OCI-LY1 (cell line): ENCODE data around the gene AZU1.

Experiments
- H2AFZ ChIP-seq: fragments of 200-600 bp; sonication (generic), shearing (Covaris generic); 2 replicates; pipeline ENCODE4 v1.6.0; 2014; ENCODE audit warnings: antibody characterized with exemption, mild to moderate bottlenecking, low read length
- H3F3A ChIP-seq: fragments of 200-600 bp; sonication (generic), shearing (Covaris generic); 2 replicates; pipeline ENCODE4 v1.6.0; 2014; ENCODE audit warnings: mild to moderate bottlenecking, antibody characterized with exemption, low read length, moderate library complexity; ENCODE audit not compliant: insufficient read depth
- H3K27ac ChIP-seq: fragments of 200-600 bp; sonication (generic); 2 replicates; pipeline ENCODE4 v1.5.1; 2014; ENCODE audit warnings: low read length, mixed run types, mild to moderate bottlenecking, low read depth; ENCODE audit not compliant: poor library complexity, severe bottlenecking
- H3K27me3 ChIP-seq: fragments of 200-600 bp; sonication (generic); 2 replicates; pipeline ENCODE4 v1.6.0; 2014; ENCODE audit warnings: antibody characterized with exemption, mild to moderate bottlenecking, low read length, moderate library complexity; ENCODE audit not compliant: insufficient read depth
- H3K36me3 ChIP-seq: fragments of 200-600 bp; sonication (generic); 2 replicates; pipeline ENCODE4 v1.6.1; 2014; ENCODE audit warnings: mild to moderate bottlenecking, antibody characterized with exemption, low read length, moderate library complexity, mixed read lengths; ENCODE audit not compliant: insufficient read depth
- H3K4me1 ChIP-seq: fragments of 200-600 bp; sonication (generic); 2 replicates; pipeline ENCODE4 v1.5.1; 2014; ENCODE audit warnings: mild to moderate bottlenecking, low read length, moderate library complexity; ENCODE audit not compliant: insufficient read depth, severe bottlenecking
- H3K4me2 ChIP-seq: fragments of 200-600 bp; sonication (generic), shearing (Covaris generic); 2 replicates; pipeline ENCODE4 v1.6.1; 2014; ENCODE audit warnings: low read length
- H3K4me3 ChIP-seq: fragments of 200-600 bp; sonication (generic); 2 replicates; pipeline ENCODE4 v1.5.1; 2014; ENCODE audit warnings: low read length, low read depth, mild to moderate bottlenecking, mixed read lengths; ENCODE audit not compliant: poor library complexity, severe bottlenecking
- H3K79me2 ChIP-seq: fragments of 200-600 bp; shearing (Covaris generic); 2 replicates; pipeline ENCODE4 v1.6.1; 2016; ENCODE audit warnings: mixed run types, low read length, mixed read lengths; ENCODE audit not compliant: insufficient read depth
- H3K9ac ChIP-seq: fragments of 200-600 bp; sonication (generic), shearing (Covaris generic); 2 replicates; pipeline ENCODE4 v1.6.1; 2014; ENCODE audit warnings: mild to moderate bottlenecking, low read length, mixed read lengths
- H3K9me2 ChIP-seq: fragments of 200-600 bp; sonication (generic), shearing (Covaris generic); 2 replicates; pipeline ENCODE4 v1.6.1; 2014; ENCODE audit warnings: low read depth, mild to moderate bottlenecking, low read length, mixed read lengths
- H3K9me3 ChIP-seq: fragments of 200-600 bp; shearing (Covaris generic); 2 replicates; pipeline ENCODE4 v1.6.1; 2014; ENCODE audit warnings: low read length, mixed read lengths
- H4K20me1 ChIP-seq: fragments of 200-600 bp; sonication (generic), shearing (Covaris generic); 2 replicates; pipeline ENCODE4 v1.6.0; 2016; ENCODE audit warnings: mild to moderate bottlenecking, low read length; ENCODE audit not compliant: insufficient read depth
- CTCF ChIP-seq: fragments of 200-600 bp; sonication (generic), shearing (Covaris generic); IDR thresholded peaks from 2 replicates; pipeline ENCODE4 v1.5.1; 2017; ENCODE audit warnings: mild to moderate bottlenecking, antibody characterized with exemption, low read length, moderate library complexity, mixed read lengths
- EZH2 ChIP-seq: fragments of 200-600 bp; sonication (generic), shearing (Covaris generic); IDR thresholded peaks from 2 replicates; pipeline ENCODE4 v1.8.0; 2017; ENCODE audit warnings: borderline replicate concordance, mixed run types, mild to moderate bottlenecking, antibody characterized with exemption, low read length, moderate library complexity, mixed read lengths

The AZU1 gene

DNA sequence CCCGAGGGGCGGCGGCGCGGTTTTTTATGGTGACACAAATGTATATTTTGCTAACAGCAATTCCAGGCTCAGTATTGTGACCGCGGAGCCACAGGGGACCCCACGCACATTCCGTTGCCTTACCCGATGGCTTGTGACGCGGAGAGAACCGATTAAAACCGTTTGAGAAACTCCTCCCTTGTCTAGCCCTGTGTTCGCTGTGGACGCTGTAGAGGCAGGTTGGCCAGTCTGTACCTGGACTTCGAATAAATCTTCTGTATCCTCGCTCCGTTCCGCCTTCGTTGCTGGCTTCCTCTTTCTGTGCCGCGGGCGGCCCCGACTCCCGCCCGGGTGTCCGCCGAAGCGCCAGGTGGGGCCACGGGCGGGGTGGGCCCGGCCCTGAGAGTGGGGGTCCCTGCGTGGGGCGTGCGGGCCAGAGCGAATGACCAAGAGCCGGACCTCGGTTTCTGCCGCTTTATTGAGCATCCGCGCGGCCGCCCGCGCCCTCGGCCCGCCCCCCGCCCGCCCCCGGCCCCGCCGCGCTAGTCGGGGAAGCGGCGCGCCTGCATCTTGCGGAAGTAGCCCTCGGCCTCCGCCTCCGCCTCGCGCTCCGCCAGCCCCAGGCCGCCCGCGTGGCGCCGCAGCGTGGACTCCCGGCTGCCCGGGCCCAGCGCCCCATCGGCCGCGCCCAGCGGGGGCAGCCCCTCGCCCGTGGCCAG, 15.4 kb upstream of the AZU1 start:
- H3K4me1 ChIP-seq: no peaks in the 10 kb centered on the region
- no peaks in the 10 kb centered on the region for H3K79me2 ChIP-seq
- no peaks in the 10 kb centered on the region for H3K9me3 ChIP-seq
- H3F3A ChIP-seq: peaks cover 3% of the 10 kb centered on the region; the same call in 1 of the 2 replicates
- TF ChIP-seq EZH2 (no peak), CTCF (no peak)
- H3K27me3 ChIP-seq: no peaks in the 10 kb centered on the region
- no peak overlapping the region for H3K4me2 ChIP-seq
- no peaks in the 10 kb centered on the region for H4K20me1 ChIP-seq
- H3K9ac ChIP-seq: no peak overlapping the region
- peaks cover 62% of the 10 kb centered on the region for H3K36me3 ChIP-seq
- no peaks in the 10 kb centered on the region for H3K9me2 ChIP-seq
- H2AFZ ChIP-seq: no peak overlapping the region
- no peak overlapping the region for H3K4me3 ChIP-seq
- H3K27ac ChIP-seq: no peak overlapping the region

DNA sequence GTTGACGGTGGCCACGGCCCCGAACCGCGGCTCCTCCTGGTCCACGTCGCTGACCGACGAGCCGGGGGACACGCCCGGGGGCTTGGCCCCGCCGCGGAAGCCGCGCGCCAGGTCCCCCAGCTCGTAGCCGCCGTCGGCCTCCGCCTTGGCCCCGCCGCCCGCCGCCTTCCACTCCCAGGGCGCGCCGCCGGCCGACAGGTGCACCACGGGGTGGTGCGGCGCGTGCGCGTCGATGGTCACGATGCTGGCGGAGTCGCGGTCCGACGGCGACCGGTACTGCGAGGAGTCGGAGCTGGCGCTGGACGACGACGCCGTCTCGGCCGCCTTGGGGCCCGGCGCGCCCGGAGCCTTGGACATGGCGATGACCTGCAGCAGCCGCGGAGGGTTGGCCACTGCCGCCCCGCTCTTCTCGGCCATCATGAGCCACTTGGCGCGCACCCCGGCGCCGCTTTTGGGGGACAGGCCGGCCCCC, 14.9 kb upstream of the AZU1 start:
- Histone ChIP-seq H3K4me3 (no peak overlapping the region), H3K27ac (no peak overlapping the region), H3K27me3 (no peaks in the 10 kb centered on the region), H2AFZ (no peak overlapping the region), H3K9me3 (no peaks in the 10 kb centered on the region), H3F3A (peaks cover 3% of the 10 kb centered on the region; the same call in 1 of the 2 replicates), H3K4me2 (no peak overlapping the region), H3K9ac (no peak overlapping the region), H3K4me1 (no peaks in the 10 kb centered on the region), H3K36me3 (peaks cover 56% of the 10 kb centered on the region), H4K20me1 (no peaks in the 10 kb centered on the region), H3K9me2 (no peaks in the 10 kb centered on the region), H3K79me2 (no peaks in the 10 kb centered on the region)
- TF ChIP-seq CTCF: no peak
- no peak for TF ChIP-seq EZH2

DNA sequence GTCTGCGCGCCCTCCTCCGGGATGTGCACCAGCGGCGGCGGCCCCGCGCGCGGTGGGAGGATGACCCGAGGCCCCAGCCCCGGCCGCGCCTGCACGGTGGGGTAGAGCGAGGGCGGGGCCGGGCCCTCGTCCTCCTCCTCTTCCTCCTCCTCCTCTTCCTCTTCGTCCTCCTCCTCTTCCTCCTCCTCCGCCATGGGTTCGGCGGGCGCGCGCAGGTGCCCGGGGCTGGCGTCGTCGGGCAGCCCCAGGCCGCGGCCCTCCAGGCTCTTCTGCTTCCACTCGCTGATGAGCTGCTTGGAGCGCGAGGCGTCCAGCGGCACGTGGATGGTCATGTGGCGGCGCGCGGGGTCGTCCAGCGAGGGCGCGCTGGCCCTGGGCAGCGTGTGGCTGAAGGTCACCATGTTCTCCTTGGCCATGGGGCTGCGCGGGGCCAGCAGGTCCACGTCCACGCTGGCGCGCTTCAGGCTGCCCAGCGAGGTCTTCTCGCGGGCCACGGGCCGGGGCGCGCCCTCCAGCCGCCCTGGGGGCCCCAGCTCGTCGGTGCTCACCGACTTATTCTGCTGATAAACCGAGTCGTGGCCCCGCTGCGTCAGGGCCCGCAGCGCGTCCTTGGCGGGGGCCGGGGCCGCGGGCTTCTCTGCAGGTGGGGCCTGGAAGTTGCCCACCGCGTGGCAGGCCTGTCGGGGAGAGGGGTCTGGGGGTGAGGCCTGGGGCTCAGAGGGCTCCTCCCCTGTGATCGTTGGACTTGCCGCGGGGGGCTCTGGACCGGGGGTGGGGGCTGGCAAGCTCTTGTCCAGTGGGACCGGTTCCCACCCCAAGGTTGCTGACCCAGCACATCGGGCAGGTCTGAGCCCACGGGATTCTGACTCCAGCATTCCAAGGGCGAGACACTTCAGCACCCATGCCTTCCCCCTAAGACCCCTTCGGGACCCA, 14.2 kb upstream of the AZU1 start:
- no peaks in the 10 kb centered on the region for H3K79me2 ChIP-seq
- no peaks in the 10 kb centered on the region for H3K9me2 ChIP-seq
- no peaks in the 10 kb centered on the region for H3K9me3 ChIP-seq
- no peaks in the 10 kb centered on the region for H4K20me1 ChIP-seq
- no peak overlapping the region for H3K9ac ChIP-seq
- no peaks in the 10 kb centered on the region for H3K27me3 ChIP-seq
- no peak overlapping the region for H2AFZ ChIP-seq
- no peak overlapping the region for H3K4me2 ChIP-seq
- no peak for TF ChIP-seq EZH2
- no peak for TF ChIP-seq CTCF
- no peak overlapping the region for H3K4me3 ChIP-seq
- no peaks in the 10 kb centered on the region for H3K4me1 ChIP-seq
- H3F3A ChIP-seq: peaks cover 3% of the 10 kb centered on the region; the same call in 1 of the 2 replicates
- H3K36me3 ChIP-seq: peaks cover 49% of the 10 kb centered on the region
- no peak overlapping the region for H3K27ac ChIP-seq
